Keratinocyte (primary cell): ENCODE data around the gene GCH1. TPM values are rescaled to one million over a fixed set of nuclear protein-coding genes. Genes with fewer than 3 reads are reported as not detected.

Experiments
- DNase-seq: peaks from one replicate; pipeline ENCODE4 v3.0.0-alpha.2; 2011; ENCODE audit warnings: low read depth, missing footprints, low spot score
- FAIRE-seq: peaks from 2 replicates; lab custom pipeline; 2011; peaks lifted over from hg19 to GRCh38; lab: Jason Lieb, UNC
- H2AFZ ChIP-seq: 2 replicates; pipeline ENCODE4 v1.6.0; 2012; ENCODE audit warnings: low read length, control low read depth, inconsistent platforms; ENCODE audit not compliant: control insufficient read depth
- H3K27ac ChIP-seq: 2 replicates; pipeline ENCODE4 v1.5.1; 2011; ENCODE audit warnings: low read length; ENCODE audit not compliant: control insufficient read depth, insufficient read depth
- H3K27me3 ChIP-seq: 3 replicates; pipeline ENCODE4 v1.6.0; 2011; ENCODE audit warnings: low read length; ENCODE audit not compliant: control insufficient read depth, insufficient read depth; ENCODE audit errors: extremely low read depth
- H3K36me3 ChIP-seq, 2 experiments: 2 replicates in 1 of 2; 3 replicates in 1 of 2; pipeline ENCODE4 v1.5.1; 2011; ENCODE audit warnings: low read length in 2 of 2, mild to moderate bottlenecking in 1 of 2; ENCODE audit not compliant: control insufficient read depth in 2 of 2, insufficient read depth in 2 of 2; ENCODE audit errors: extremely low read depth in 1 of 2
- H3K4me1 ChIP-seq: 3 replicates; pipeline ENCODE4 v1.5.1; 2011; ENCODE audit warnings: low read length; ENCODE audit not compliant: control insufficient read depth, insufficient read depth; ENCODE audit errors: extremely low read depth
- H3K4me2 ChIP-seq: 3 replicates; pipeline ENCODE4 v1.6.0; 2011; ENCODE audit warnings: low read depth, low read length; ENCODE audit not compliant: control insufficient read depth, insufficient read depth; ENCODE audit errors: extremely low read depth
- H3K4me3 ChIP-seq, 3 experiments: fragments of 200-600 bp in 1 of 3; sonication (generic) in 1 of 3; 2 replicates in 2 of 3; 3 replicates in 1 of 3; pipeline ENCODE4 v1.5.1; 2011 to 2016; ENCODE audit warnings: low read length in 3 of 3, mild to moderate bottlenecking in 3 of 3, control low read depth in 2 of 3, inconsistent platforms in 1 of 3, low read depth in 1 of 3, mixed read lengths in 1 of 3, mixed run types in 1 of 3, moderate library complexity in 1 of 3; ENCODE audit not compliant: control insufficient read depth in 2 of 3, insufficient read depth in 2 of 3; ENCODE audit errors: extremely low read depth in 1 of 3
- H3K79me2 ChIP-seq: 2 replicates; pipeline ENCODE4 v1.6.0; 2012; ENCODE audit warnings: low read length; ENCODE audit not compliant: control insufficient read depth, insufficient read depth
- H3K9ac ChIP-seq: 3 replicates; pipeline ENCODE4 v1.6.0; 2011; ENCODE audit warnings: low read length; ENCODE audit not compliant: control insufficient read depth, insufficient read depth; ENCODE audit errors: extremely low read depth
- H3K9me1 ChIP-seq: 3 replicates; pipeline ENCODE4 v1.6.0; 2011; ENCODE audit warnings: low read length; ENCODE audit not compliant: control insufficient read depth, insufficient read depth; ENCODE audit errors: extremely low read depth
- H3K9me3 ChIP-seq: 2 replicates; pipeline ENCODE4 v1.5.1; 2012; ENCODE audit warnings: low read depth, low read length; ENCODE audit not compliant: control insufficient read depth
- H4K20me1 ChIP-seq: 3 replicates; pipeline ENCODE4 v1.6.0; 2011; ENCODE audit warnings: low read length; ENCODE audit not compliant: control insufficient read depth, insufficient read depth; ENCODE audit errors: extremely low read depth
- EZH2 ChIP-seq: IDR thresholded peaks from one replicate; pipeline ENCODE4 v1.6.1; 2012; ENCODE audit warnings: inconsistent platforms, mild to moderate bottlenecking, low read length, moderate library complexity
- dilution Hi-C: fragments of 300-500 bp; cut with MboI; formaldehyde crosslinking; loops from one replicate; pipeline ENCODE4 v1.7.0; 2020; ENCODE audit warnings: low sequenced_read_pairs; ENCODE audit not compliant: extremely low pct_ligation_motif_present
- polyA plus RNA-seq, 5 experiments: library from polyadenylated mRNA; depleted of rRNA in 3 of 5; stranded (reverse) in 3 of 5; stranded (forward) in 1 of 5; unstranded in 1 of 5; fragments of >200 nt; gene quantifications; 1 replicate in 1 of 5; 2 replicates in 3 of 5; 3 replicates in 1 of 5; pipeline versions ENCODE4 v1.2.1 to v1.2.3, GENCODE V29; 2011 to 2012; ENCODE audit warnings: missing spikeins in 2 of 5, low read depth in 1 of 5, low replicate concordance in 1 of 5
- TF ChIP-seq, protein P1 (sequence below), 3 experiments: IDR thresholded peaks in 1 of 3; conservative IDR thresholded peaks in 1 of 3; optimal IDR thresholded peaks in 1 of 3; 2 replicates in 2 of 3; 3 replicates in 1 of 3; pipeline versions ENCODE3 to v1.5.1; 2011; ENCODE audit warnings: low read length in 3 of 3, mild to moderate bottlenecking in 3 of 3, moderate library complexity in 2 of 3, control low read depth in 1 of 3, inconsistent platforms in 1 of 3; ENCODE audit not compliant: insufficient read depth in 2 of 3; ENCODE audit errors: extremely low read depth in 1 of 3

Gene GCH1
- polyA plus RNA-seq, 1 donor (not counting 4 experiments of a cell fraction or from before 2014, with no cell fraction given), result 3.4 TPM

DNA sequence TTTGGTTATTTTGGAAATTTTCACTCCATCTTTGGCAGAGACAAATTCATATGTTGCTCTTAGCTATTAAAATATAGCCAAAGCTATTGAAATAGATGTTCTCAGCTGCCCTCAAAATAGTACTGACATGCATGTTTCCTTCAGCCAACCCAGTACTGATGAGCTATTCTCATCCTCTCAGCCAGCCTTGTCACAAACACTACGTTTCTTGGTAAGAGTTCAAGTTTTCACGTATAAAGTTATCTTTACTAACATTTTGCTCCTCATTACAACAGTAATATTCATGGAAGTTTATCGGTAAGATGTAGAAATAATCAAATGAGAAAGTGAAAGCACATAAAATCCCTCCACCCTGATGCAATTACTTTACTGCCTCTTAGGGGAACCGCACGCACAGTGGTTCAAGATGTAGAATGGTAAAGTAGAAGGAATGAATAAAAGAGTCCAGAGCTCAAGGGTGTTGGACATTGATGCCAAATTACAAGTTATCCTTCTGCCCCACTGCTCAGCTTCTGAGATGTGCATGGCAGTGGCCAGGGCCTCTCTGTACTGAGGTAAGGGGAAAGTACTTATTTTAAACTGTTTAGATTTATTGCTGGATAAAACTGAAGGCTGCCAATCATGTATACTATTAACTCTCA lies 20.7 kb downstream of the GCH1 start:
- Histone ChIP-seq H3K4me2 (peak overlapping the region; percentile 95), H3K27ac (peak overlapping the region; percentile 64), H2AFZ (peak overlapping the region; percentile 96), H3K9me3 (no peaks in the 10 kb centered on the region), H3K4me3 (peak overlapping the region; percentile 20 to 79 (median 75)), H3K9me1 (no peaks in the 10 kb centered on the region), H3K79me2 (no peaks in the 10 kb centered on the region), H3K9ac (peak overlapping the region; percentile 39), H3K36me3 (no peaks in the 10 kb centered on the region), H3K27me3 (no peaks in the 10 kb centered on the region), H4K20me1 (no peaks in the 10 kb centered on the region), H3K4me1 (peaks cover 21% of the 10 kb centered on the region)
- dilution Hi-C loops, result no loop called here
- TF ChIP-seq, protein P1, sequence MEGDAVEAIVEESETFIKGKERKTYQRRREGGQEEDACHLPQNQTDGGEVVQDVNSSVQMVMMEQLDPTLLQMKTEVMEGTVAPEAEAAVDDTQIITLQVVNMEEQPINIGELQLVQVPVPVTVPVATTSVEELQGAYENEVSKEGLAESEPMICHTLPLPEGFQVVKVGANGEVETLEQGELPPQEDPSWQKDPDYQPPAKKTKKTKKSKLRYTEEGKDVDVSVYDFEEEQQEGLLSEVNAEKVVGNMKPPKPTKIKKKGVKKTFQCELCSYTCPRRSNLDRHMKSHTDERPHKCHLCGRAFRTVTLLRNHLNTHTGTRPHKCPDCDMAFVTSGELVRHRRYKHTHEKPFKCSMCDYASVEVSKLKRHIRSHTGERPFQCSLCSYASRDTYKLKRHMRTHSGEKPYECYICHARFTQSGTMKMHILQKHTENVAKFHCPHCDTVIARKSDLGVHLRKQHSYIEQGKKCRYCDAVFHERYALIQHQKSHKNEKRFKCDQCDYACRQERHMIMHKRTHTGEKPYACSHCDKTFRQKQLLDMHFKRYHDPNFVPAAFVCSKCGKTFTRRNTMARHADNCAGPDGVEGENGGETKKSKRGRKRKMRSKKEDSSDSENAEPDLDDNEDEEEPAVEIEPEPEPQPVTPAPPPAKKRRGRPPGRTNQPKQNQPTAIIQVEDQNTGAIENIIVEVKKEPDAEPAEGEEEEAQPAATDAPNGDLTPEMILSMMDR (optimal IDR thresholded peaks at IDR 0.05 in 1 of 3, IDR thresholded peaks at IDR 0.05 in 1 of 3, conservative IDR thresholded peaks at IDR 0.05 in 1 of 3; ENCODE audit: extremely low read depth in 1 of 3, insufficient read depth in 2 of 3, low read length in 3 of 3), result no peak
- no peak for TF ChIP-seq EZH2
- DNase-seq, result no peak
- peak; percentile 51 for FAIRE-seq

- Histone ChIP-seq H3K27me3 (no peaks in the 10 kb centered on the region), H3K4me3 (peak overlapping the region; percentile 20 to 79 (median 75)), H3K36me3 (no peaks in the 10 kb centered on the region), H3K4me2 (peak overlapping the region; percentile 95), H3K4me1 (peaks cover 21% of the 10 kb centered on the region), H3K9ac (peak overlapping the region; percentile 39), H3K9me3 (no peaks in the 10 kb centered on the region), H3K79me2 (no peaks in the 10 kb centered on the region), H2AFZ (peak overlapping the region; percentile 96), H4K20me1 (no peaks in the 10 kb centered on the region), H3K9me1 (no peaks in the 10 kb centered on the region), H3K27ac (peak overlapping the region; percentile 64)
- peak; percentile 73 for FAIRE-seq
- dilution Hi-C loops, result no loop called here
- TF ChIP-seq, protein P1 (optimal IDR thresholded peaks at IDR 0.05 in 1 of 3, IDR thresholded peaks at IDR 0.05 in 1 of 3, conservative IDR thresholded peaks at IDR 0.05 in 1 of 3; ENCODE audit: extremely low read depth in 1 of 3, insufficient read depth in 2 of 3, low read length in 3 of 3), result no peak
- TF ChIP-seq EZH2, result no peak
- no peak for DNase-seq
These were observed 21.3 kb downstream of the GCH1 start for GRCh38 chr14:54881235-54881760.
